Measurements from ENCODE around the gene ANGPTL7.

- TF ChIP-seq EP300 (IDR thresholded peaks at IDR 0.05) (no peak), POLR2A (IDR thresholded peaks at IDR 0.05) (no peak)
- TF ChIP-seq, protein P1, sequence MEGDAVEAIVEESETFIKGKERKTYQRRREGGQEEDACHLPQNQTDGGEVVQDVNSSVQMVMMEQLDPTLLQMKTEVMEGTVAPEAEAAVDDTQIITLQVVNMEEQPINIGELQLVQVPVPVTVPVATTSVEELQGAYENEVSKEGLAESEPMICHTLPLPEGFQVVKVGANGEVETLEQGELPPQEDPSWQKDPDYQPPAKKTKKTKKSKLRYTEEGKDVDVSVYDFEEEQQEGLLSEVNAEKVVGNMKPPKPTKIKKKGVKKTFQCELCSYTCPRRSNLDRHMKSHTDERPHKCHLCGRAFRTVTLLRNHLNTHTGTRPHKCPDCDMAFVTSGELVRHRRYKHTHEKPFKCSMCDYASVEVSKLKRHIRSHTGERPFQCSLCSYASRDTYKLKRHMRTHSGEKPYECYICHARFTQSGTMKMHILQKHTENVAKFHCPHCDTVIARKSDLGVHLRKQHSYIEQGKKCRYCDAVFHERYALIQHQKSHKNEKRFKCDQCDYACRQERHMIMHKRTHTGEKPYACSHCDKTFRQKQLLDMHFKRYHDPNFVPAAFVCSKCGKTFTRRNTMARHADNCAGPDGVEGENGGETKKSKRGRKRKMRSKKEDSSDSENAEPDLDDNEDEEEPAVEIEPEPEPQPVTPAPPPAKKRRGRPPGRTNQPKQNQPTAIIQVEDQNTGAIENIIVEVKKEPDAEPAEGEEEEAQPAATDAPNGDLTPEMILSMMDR (IDR thresholded peaks at IDR 0.05), result no peak
These were observed 32.2 kb upstream of the ANGPTL7 start for GRCh38 chr1:11156963-11157362.
